ENCODE measurements around the gene TCF3. TPM values are rescaled to one million over a fixed set of nuclear protein-coding genes. Genes with fewer than 3 reads are reported as not detected.
A peak's percentile ranks its signal among the peaks of the same experiment; 100 is the strongest.

TCF3 gene
- polyA plus RNA-seq, 12 donors: 96.3 to 195 (median 120) TPM; not detected in 1

- no peak for DNase-seq
Observed at GRCh38 chr19:1615156-1615765, 37.2 kb downstream of the TCF3 start.

GRCh38 chr19:1613808-1614570, 38.4 kb downstream of the TCF3 start:
- no peak for DNase-seq

- DNase-seq: no peak
Observed at GRCh38 chr19:1613146-1613545, 39.3 kb downstream of the TCF3 start.

- DNase-seq: no peak
Observed at GRCh38 chr19:1612114-1613086, 40.0 kb downstream of the TCF3 start.

- no peak for DNase-seq
Observed at GRCh38 chr19:1611353-1611752, 41.1 kb downstream of the TCF3 start.

- no peak for DNase-seq
Observed at GRCh38 chr19:1610579-1610978, 41.8 kb downstream of the TCF3 start.

- no peak for DNase-seq
Observed at GRCh38 chr19:1609680-1610474, 42.5 kb downstream of the TCF3 start.

- DNase-seq: no peak
Observed at GRCh38 chr19:1609103-1609396, 43.4 kb downstream of the TCF3 start.

- no peak for DNase-seq
Observed at GRCh38 chr19:1608359-1609102, 43.9 kb downstream of the TCF3 start.

GRCh38 chr19:1606138-1606651, 46.2 kb downstream of the TCF3 start:
- DNase-seq: no peak

- peak; percentile 96 for DNase-seq
Observed at GRCh38 chr19:1605236-1606137, 46.9 kb downstream of the TCF3 start, which contains the start of gene UQCR11. TSS of gene UQCR11 (minus strand) at chr19:1605462. CDS start at chr19:1605409, 53 bp downstream.

GRCh38 chr19:1602091-1602707, 50.2 kb downstream of the TCF3 start:
- DNase-seq: no peak

- DNase-seq: no peak
Observed at GRCh38 chr19:1601613-1602064, 50.8 kb downstream of the TCF3 start.

GRCh38 chr19:1599460-1599846, 53.0 kb downstream of the TCF3 start:
- DNase-seq: no peak

GRCh38 chr19:1598777-1599459, 53.5 kb downstream of the TCF3 start:
- no peak for DNase-seq

GRCh38 chr19:1593501-1593772, 59.0 kb downstream of the TCF3 start:
- no peak for DNase-seq

GRCh38 chr19:1592755-1593500, 59.5 kb downstream of the TCF3 start, which contains the start of gene MBD3:
TSS of gene MBD3 (minus strand) at chr19:1592865. CDS start at chr19:1592631, 234 bp downstream.
- peak; percentile 92 for DNase-seq

All from muscle of arm (tissue), 12 donors.